Pericardium fibroblast (primary cell): ENCODE results near the gene TUFM. TPM values are rescaled to one million over a fixed set of nuclear protein-coding genes. Genes with fewer than 3 reads are reported as not detected.

ENCODE experiments used
- total RNA-seq: library from RNA; depleted of rRNA; stranded (reverse); fragments of >200 nt; gene quantifications from 2 replicates; pipeline ENCODE4 v1.2.3, GENCODE V29; 2015

The TUFM gene
- 98.5 and 115 TPM in 2 replicates for total RNA-seq

GRCh38 chr16:28846080-28846932, at the start of gene TUFM:
Gene TUFM, minus strand, starts transcription at chr16:28846348. Its CDS starts 79 bp downstream, at chr16:28846269.

GRCh38 chr16:28878083-28878926, 32.2 kb upstream of the TUFM start, which contains the start of gene ATP2A1:
Gene ATP2A1, plus strand, starts transcription at chr16:28878488. Its CDS starts 184 bp downstream, at chr16:28878672.

GRCh38 chr16:28822520-28823290, 23.4 kb downstream of the TUFM start, which contains the start of gene ATXN2L:
Gene ATXN2L, plus strand, starts transcription at chr16:28822999. Its CDS starts 261 bp downstream, at chr16:28823260.

Other genes starting within 250 kb of the TUFM start
- 2.8 TPM in 1 of 2 replicates, not detected in the other for gene SULT1A2, start 249.3 kb downstream of the TUFM start, total RNA-seq
- 10.6 and 47.4 TPM in 2 replicates for gene SULT1A1, start 236.3 kb downstream of the TUFM start, total RNA-seq
- not detected in 2 replicates for gene NPIPB8, start 208.3 kb downstream of the TUFM start, total RNA-seq
- gene EIF3C, start 134.9 kb downstream of the TUFM start, total RNA-seq, result 151 and 166 TPM in 2 replicates
- gene NPIPB9, start 94.6 kb downstream of the TUFM start, total RNA-seq, result not detected in 2 replicates
- gene ATXN2L, start 23.3 kb downstream of the TUFM start, total RNA-seq, result 48.3 and 79.2 TPM in 2 replicates
- gene SH2B1, start 17.5 kb upstream of the TUFM start, total RNA-seq, result 20.0 and 29.2 TPM in 2 replicates
- gene ATP2A1, start 32.1 kb upstream of the TUFM start, total RNA-seq, result 0.12 and 0.17 TPM in 2 replicates
- 19.6 and 36.4 TPM in 2 replicates for gene RABEP2, start 78.9 kb upstream of the TUFM start, total RNA-seq
- 2.1 TPM in 1 of 2 replicates, not detected in the other for gene CD19, start 85.6 kb upstream of the TUFM start, total RNA-seq
- 8.6 and 10.7 TPM in 2 replicates for gene NFATC2IP, start 104.6 kb upstream of the TUFM start, total RNA-seq
- gene SPNS1, start 128.4 kb upstream of the TUFM start, total RNA-seq, result 51.2 and 59.4 TPM in 2 replicates
- gene LAT, start 138.7 kb upstream of the TUFM start, total RNA-seq, result 0.12 and 6.7 TPM in 2 replicates